ENCODE results near the gene OPA3.

OPA3 gene

GRCh38 chr19:45517641-45518468 lies 66.7 kb downstream of the OPA3 start:
- peaks cover 3% of the 10 kb centered on the region; the same call in 1 of the 2 replicates for H3K79me2 ChIP-seq (ENCODE audit: insufficient read depth, low read length)
- peaks cover 11% of the 10 kb centered on the region; the same call in 1 of the 2 replicates for H4K20me1 ChIP-seq (ENCODE audit: insufficient read depth, low read length)
- no peak for ATAC-seq (ENCODE audit: insufficient read depth, low read depth)
- no peak overlapping the region for H3K4me3 ChIP-seq (ENCODE audit: low read depth in 1 of 2, low read length in 2 of 2)
- H3K4me2 ChIP-seq (ENCODE audit: insufficient read depth, low read length) = no peak overlapping the region
- no peak for TF ChIP-seq EZH2 (IDR thresholded peaks at IDR 0.05; ENCODE audit: borderline replicate concordance, low read depth, low read length, severe bottlenecking)
- no peaks in the 10 kb centered on the region for H3K9me3 ChIP-seq (ENCODE audit: insufficient read depth, low read length, severe bottlenecking)
- H3K36me3 ChIP-seq (ENCODE audit: insufficient read depth, low read length) = peaks cover 17% of the 10 kb centered on the region
- H3K4me1 ChIP-seq (ENCODE audit: insufficient read depth, low read length) = no peaks in the 10 kb centered on the region
- no peak for DNase-seq
- no peaks in the 10 kb centered on the region for H3K27me3 ChIP-seq (ENCODE audit: insufficient read depth, low read length, poor library complexity)
- no peak overlapping the region for H3K27ac ChIP-seq (ENCODE audit: low read length)
- no peak overlapping the region for H3K9ac ChIP-seq (ENCODE audit: low read depth, low read length)
- no peak overlapping the region for H2AFZ ChIP-seq (ENCODE audit: low read depth, low read length)

DNA sequence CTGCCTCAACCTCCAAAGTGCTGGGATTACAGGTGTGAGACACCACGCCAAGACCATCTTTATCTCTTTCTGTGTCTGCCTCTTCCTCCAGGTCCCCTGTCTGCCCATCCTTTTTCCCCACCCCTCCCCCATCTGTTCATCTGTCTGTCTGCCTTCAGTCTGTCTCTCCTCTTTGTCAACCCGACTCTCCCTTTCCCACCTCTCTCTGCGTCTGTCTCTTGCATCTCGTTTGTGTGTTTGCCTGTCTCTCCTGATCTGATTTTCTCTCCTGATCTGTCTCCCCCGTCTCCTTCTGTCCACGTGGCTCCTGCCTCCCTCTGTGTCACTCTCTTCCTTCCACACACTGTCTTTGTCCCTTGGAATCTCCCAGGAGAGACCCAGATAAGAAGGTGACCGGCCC lies 67.4 kb downstream of the OPA3 start:
- Histone ChIP-seq H3K4me1 (ENCODE audit: insufficient read depth, low read length) (no peaks in the 10 kb centered on the region), H2AFZ (ENCODE audit: low read depth, low read length) (no peak overlapping the region), H3K4me2 (ENCODE audit: insufficient read depth, low read length) (no peak overlapping the region), H3K27ac (ENCODE audit: low read length) (no peak overlapping the region), H3K9me3 (ENCODE audit: insufficient read depth, low read length, severe bottlenecking) (no peaks in the 10 kb centered on the region), H3K36me3 (ENCODE audit: insufficient read depth, low read length) (peaks cover 17% of the 10 kb centered on the region), H3K79me2 (ENCODE audit: insufficient read depth, low read length) (peaks cover 3% of the 10 kb centered on the region; the same call in 1 of the 2 replicates), H3K9ac (ENCODE audit: low read depth, low read length) (no peak overlapping the region), H3K4me3 (ENCODE audit: low read depth in 1 of 2, low read length in 2 of 2) (no peak overlapping the region), H4K20me1 (ENCODE audit: insufficient read depth, low read length) (peaks cover 11% of the 10 kb centered on the region; the same call in 1 of the 2 replicates), H3K27me3 (ENCODE audit: insufficient read depth, low read length, poor library complexity) (no peaks in the 10 kb centered on the region)
- TF ChIP-seq EZH2 (IDR thresholded peaks at IDR 0.05; ENCODE audit: borderline replicate concordance, low read depth, low read length, severe bottlenecking) = no peak
- TF ChIP-seq, protein P1, sequence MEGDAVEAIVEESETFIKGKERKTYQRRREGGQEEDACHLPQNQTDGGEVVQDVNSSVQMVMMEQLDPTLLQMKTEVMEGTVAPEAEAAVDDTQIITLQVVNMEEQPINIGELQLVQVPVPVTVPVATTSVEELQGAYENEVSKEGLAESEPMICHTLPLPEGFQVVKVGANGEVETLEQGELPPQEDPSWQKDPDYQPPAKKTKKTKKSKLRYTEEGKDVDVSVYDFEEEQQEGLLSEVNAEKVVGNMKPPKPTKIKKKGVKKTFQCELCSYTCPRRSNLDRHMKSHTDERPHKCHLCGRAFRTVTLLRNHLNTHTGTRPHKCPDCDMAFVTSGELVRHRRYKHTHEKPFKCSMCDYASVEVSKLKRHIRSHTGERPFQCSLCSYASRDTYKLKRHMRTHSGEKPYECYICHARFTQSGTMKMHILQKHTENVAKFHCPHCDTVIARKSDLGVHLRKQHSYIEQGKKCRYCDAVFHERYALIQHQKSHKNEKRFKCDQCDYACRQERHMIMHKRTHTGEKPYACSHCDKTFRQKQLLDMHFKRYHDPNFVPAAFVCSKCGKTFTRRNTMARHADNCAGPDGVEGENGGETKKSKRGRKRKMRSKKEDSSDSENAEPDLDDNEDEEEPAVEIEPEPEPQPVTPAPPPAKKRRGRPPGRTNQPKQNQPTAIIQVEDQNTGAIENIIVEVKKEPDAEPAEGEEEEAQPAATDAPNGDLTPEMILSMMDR (IDR thresholded peaks at IDR 0.05; ENCODE audit: borderline replicate concordance, extremely low read depth, low read length, poor library complexity, severe bottlenecking) = no peak
- DNase-seq (no peak), ATAC-seq (ENCODE audit: insufficient read depth, low read depth) (no peak)

DNA sequence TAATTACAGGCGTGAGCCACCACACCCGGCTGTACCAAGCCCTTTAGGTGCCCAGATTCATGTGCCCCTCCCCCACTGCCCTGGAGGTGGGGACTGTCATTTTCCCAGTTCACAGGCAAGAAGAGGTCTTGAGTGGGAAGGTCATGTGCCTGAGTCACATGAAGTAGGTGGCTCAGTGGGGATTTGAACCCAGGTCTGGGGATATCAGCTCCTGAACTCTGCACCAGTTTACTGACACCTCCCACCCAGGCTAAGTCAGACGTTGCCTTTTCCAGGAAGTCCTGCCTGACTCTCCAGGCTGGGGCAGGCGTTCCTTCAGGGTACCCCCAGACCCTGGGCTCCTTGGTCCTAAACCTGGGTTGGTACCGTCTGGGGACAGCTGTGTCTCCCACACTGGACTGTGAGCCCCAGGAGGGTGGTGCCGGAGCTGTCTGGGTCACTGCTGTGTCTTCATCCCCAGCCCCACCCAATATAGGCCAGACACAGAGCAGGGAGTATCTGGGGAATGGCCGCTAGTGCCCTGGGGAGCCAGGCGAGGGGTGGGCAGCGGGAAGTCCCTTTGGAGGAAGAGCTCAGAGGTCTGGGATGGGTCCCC lies 68.7 kb downstream of the OPA3 start:
- no peak for TF ChIP-seq EZH2 (IDR thresholded peaks at IDR 0.05; ENCODE audit: borderline replicate concordance, low read depth, low read length, severe bottlenecking)
- TF ChIP-seq, protein P1 (IDR thresholded peaks at IDR 0.05; ENCODE audit: borderline replicate concordance, extremely low read depth, low read length, poor library complexity, severe bottlenecking) = no peak
- ATAC-seq (ENCODE audit: insufficient read depth, low read depth) (no peak), DNase-seq (no peak)
- Histone ChIP-seq H3K4me3 (ENCODE audit: low read depth in 1 of 2, low read length in 2 of 2) (no peak overlapping the region), H3K9ac (ENCODE audit: low read depth, low read length) (no peak overlapping the region), H4K20me1 (ENCODE audit: insufficient read depth, low read length) (peaks cover 17% of the 10 kb centered on the region; the same call in 1 of the 2 replicates), H2AFZ (ENCODE audit: low read depth, low read length) (no peak overlapping the region), H3K27me3 (ENCODE audit: insufficient read depth, low read length, poor library complexity) (no peaks in the 10 kb centered on the region), H3K4me2 (ENCODE audit: insufficient read depth, low read length) (no peak overlapping the region), H3K36me3 (ENCODE audit: insufficient read depth, low read length) (peaks cover 15% of the 10 kb centered on the region), H3K27ac (ENCODE audit: low read length) (no peak overlapping the region), H3K9me3 (ENCODE audit: insufficient read depth, low read length, severe bottlenecking) (no peaks in the 10 kb centered on the region), H3K4me1 (ENCODE audit: insufficient read depth, low read length) (no peaks in the 10 kb centered on the region), H3K79me2 (ENCODE audit: insufficient read depth, low read length) (peaks cover 8% of the 10 kb centered on the region)

GRCh38 chr19:45515081-45515624 lies 69.4 kb downstream of the OPA3 start:
- Histone ChIP-seq H3K4me2 (ENCODE audit: insufficient read depth, low read length) (no peak overlapping the region), H3K4me1 (ENCODE audit: insufficient read depth, low read length) (no peaks in the 10 kb centered on the region), H3K9me3 (ENCODE audit: insufficient read depth, low read length, severe bottlenecking) (no peaks in the 10 kb centered on the region), H4K20me1 (ENCODE audit: insufficient read depth, low read length) (peaks cover 17% of the 10 kb centered on the region; the same call in 1 of the 2 replicates), H3K36me3 (ENCODE audit: insufficient read depth, low read length) (peaks cover 12% of the 10 kb centered on the region), H3K9ac (ENCODE audit: low read depth, low read length) (no peak overlapping the region), H3K27me3 (ENCODE audit: insufficient read depth, low read length, poor library complexity) (no peaks in the 10 kb centered on the region), H3K27ac (ENCODE audit: low read length) (no peak overlapping the region), H2AFZ (ENCODE audit: low read depth, low read length) (no peak overlapping the region), H3K79me2 (ENCODE audit: insufficient read depth, low read length) (peaks cover 8% of the 10 kb centered on the region), H3K4me3 (ENCODE audit: low read depth in 1 of 2, low read length in 2 of 2) (no peak overlapping the region)
- TF ChIP-seq, protein P1 (IDR thresholded peaks at IDR 0.05; ENCODE audit: borderline replicate concordance, extremely low read depth, low read length, poor library complexity, severe bottlenecking) = no peak
- TF ChIP-seq EZH2 (IDR thresholded peaks at IDR 0.05; ENCODE audit: borderline replicate concordance, low read depth, low read length, severe bottlenecking) = no peak
- DNase-seq = no peak
- no peak for ATAC-seq (ENCODE audit: insufficient read depth, low read depth)

Data from DND-41 (cell line).